Mammary epithelial cell (primary cell): ENCODE measurements around the gene RBM47.
"Not testable (repeated sequence)": the region's sequence is repeated elsewhere in the genome, so short reads cannot be mapped to it uniquely, and the experiment has no call there.

Experiments
- CTCF ChIP-seq, 2 donors: IDR thresholded peaks in 1 of 2; conservative IDR thresholded peaks in 1 of 2; 2 replicates each; pipeline ENCODE4 v1.5.1; 2011 to 2012; ENCODE audit warnings: inconsistent platforms in 2 of 2, low read length in 2 of 2, mild to moderate bottlenecking in 2 of 2, control low read depth in 1 of 2, low read depth in 1 of 2; ENCODE audit not compliant: insufficient read depth in 1 of 2; ENCODE audit errors: extremely low read depth in 1 of 2
- EZH2 ChIP-seq: IDR thresholded peaks from 2 replicates; pipeline ENCODE4 v1.6.1; 2012; ENCODE audit warnings: low read length, inconsistent platforms, borderline replicate concordance

GRCh38 chr4:40392241-40392640, 237.4 kb downstream of the RBM47 start:
- TF ChIP-seq CTCF (conservative IDR thresholded peaks at IDR 0.05 in 1 of 2, IDR thresholded peaks at IDR 0.05 in 1 of 2; ENCODE audit: extremely low read depth in 1 of 2, insufficient read depth in 1 of 2, low read depth in 1 of 2, low read length in 2 of 2); EZH2: not testable (repeated sequence)
